Muscle layer of colon (tissue), 2 donors: ENCODE data around the gene SLC46A3.

Source experiments
- H3K27ac ChIP-seq: one replicate; pipeline ENCODE4 v1.7.0; 2013; ENCODE audit warnings: low read depth, mild to moderate bottlenecking, low read length, moderate library complexity
- H3K27me3 ChIP-seq, 2 donors: one replicate each; pipeline ENCODE4 v1.7.0; 2013; ENCODE audit warnings: low read length in 2 of 2, mild to moderate bottlenecking in 2 of 2; ENCODE audit not compliant: insufficient read depth in 2 of 2, control insufficient read depth in 1 of 2
- H3K36me3 ChIP-seq: one replicate; pipeline ENCODE4 v1.7.0; 2013; ENCODE audit warnings: mild to moderate bottlenecking, low read length; ENCODE audit not compliant: insufficient read depth
- H3K4me1 ChIP-seq: one replicate; pipeline ENCODE4 v1.7.0; 2013; ENCODE audit warnings: mild to moderate bottlenecking, low read length; ENCODE audit not compliant: insufficient read depth
- H3K4me3 ChIP-seq, 2 donors: one replicate each; pipeline ENCODE4 v1.7.0; 2013; ENCODE audit warnings: low read length in 2 of 2, low read depth in 1 of 2, mild to moderate bottlenecking in 1 of 2, moderate library complexity in 1 of 2
- H3K9ac ChIP-seq: one replicate; pipeline ENCODE4 v1.7.0; 2013; ENCODE audit warnings: low read length
- H3K9me3 ChIP-seq: one replicate; pipeline ENCODE4 v1.7.0; 2013; ENCODE audit warnings: mild to moderate bottlenecking, low read length
- donor health status: abdominal sarcoma.
- donor health status: Adenocarcinoma of cecum.

Gene SLC46A3

DNA sequence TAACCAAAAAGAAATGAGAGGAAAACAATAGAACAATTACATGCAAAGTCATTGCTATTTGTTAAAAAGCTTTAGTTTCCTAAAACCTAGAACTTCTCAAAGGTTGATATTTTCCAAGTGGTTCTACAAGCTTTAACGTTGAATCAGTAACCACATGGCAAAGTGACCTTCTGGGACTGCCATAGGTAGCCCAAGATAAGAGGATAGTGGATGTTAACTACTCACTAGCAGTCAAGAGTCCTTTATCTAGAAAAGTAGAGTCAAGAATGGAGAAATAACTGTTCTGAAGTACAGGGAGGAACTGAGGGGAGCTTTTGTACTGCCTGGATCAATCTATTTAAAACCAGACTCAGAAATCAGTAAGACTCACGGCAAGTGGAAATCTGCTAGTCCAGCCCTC is 9.9 kb upstream of the SLC46A3 start:
- Histone ChIP-seq H3K9me3 (no peaks in the 10 kb centered on the region), H3K9ac (no peak overlapping the region), H3K27ac (no peak overlapping the region)

DNA sequence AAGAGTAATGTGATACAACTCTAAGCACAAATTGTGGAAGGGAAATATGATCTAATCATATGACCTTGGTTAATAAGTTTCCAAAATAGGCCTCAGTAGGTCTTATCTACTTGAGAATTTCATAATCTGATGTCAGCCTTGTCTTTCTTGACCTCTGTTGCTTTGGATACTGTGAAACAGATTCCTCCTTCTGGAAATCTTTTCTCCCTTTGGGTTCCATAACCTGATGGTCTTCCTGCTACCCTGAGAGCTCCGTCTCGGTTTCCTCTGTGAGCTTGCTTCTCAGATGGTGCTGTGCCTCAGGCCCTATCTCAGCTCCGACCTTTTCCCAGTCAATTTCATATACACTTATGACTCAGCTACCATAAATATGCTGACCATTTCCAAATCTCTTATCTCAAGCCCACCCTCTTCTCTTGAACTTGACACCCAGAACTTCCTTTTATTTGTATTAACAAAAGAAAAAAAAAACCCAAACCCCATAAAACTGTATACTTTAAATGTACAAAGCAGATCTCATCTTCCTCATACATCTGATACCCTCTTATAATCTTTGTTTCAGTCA is 6.4 kb upstream of the SLC46A3 start:
- Histone ChIP-seq H3K9ac (no peak overlapping the region), H3K4me3 (no peak overlapping the region), H3K27me3 (no peaks in the 10 kb centered on the region), H3K4me1 (no peaks in the 10 kb centered on the region), H3K27ac (no peak overlapping the region), H3K36me3 (no peaks in the 10 kb centered on the region), H3K9me3 (no peaks in the 10 kb centered on the region)

More for the DNA sequence above, 9.9 kb upstream of the SLC46A3 start:
- no peaks in the 10 kb centered on the region for H3K36me3 ChIP-seq
- H3K4me1 ChIP-seq = no peaks in the 10 kb centered on the region
- no peak overlapping the region for H3K4me3 ChIP-seq
- no peaks in the 10 kb centered on the region for H3K27me3 ChIP-seq

DNA sequence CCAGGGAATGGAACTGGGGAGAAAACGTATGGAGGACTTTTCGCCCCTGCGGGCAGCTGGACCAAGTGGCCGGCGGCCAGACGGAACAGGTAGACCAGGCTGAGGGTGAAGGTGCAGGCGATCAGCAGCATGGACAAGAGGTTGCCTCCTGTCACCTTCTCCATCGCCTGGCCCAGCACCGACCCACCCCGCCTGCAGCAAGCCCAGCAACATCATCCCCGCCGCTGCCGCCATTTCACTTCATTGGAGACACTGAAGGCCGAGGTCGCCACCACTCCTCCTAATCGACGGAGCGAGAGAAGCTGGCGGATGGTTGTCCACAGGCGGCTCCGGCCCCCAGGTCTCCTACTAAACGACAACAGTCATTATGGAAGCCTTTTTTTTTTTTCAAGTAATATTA is 5.0 kb upstream of the SLC46A3 start:
- Histone ChIP-seq H3K27ac (no peak overlapping the region), H3K4me1 (peaks cover 7% of the 10 kb centered on the region), H3K27me3 (no peaks in the 10 kb centered on the region), H3K4me3 (no peak overlapping the region), H3K36me3 (no peaks in the 10 kb centered on the region), H3K9me3 (no peaks in the 10 kb centered on the region), H3K9ac (no peak overlapping the region)

DNA sequence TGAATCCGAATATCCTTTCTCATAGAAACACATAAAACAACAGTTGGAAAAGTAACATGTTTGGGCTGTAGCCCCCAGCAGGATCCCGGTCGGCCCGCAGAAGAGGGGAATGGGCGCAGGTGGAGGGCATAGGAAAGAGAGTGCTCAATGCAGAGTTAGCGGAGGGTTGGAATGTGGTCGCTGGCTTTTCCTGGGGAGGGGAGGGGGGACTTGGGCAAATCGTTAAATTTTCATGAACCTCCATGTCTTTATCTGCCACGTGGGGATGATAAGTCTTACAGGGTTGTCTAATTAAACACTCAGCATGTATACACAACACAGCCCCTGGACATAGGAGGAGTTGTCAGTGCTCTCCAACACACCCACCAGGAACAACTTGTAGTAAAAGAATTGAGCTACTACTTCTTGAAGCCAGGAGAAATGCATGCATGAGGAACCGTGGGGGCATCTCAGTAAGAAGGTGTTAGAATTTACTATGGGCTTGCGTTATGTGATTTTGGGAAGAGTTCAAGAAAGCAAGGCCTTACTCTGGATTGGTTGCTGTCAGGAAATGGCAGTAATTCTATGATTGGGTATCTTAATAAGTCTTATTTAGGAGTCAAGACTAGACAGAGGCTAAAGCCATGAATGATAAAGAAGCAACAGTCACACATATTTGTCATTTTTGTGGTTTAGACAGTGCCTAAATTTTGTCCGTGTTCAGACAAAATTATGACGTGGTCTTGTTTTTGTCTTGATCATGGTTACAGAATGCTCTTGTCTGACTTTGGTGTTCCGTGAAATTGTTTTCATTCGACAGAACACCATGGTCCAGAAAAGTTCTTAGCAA is 671 bp upstream of the SLC46A3 start:
- peaks cover 24% of the 10 kb centered on the region for H3K4me1 ChIP-seq
- H3K27me3 ChIP-seq = no peaks in the 10 kb centered on the region
- peak overlapping the region; percentile 69 to 86 for H3K4me3 ChIP-seq
- H3K9me3 ChIP-seq = no peaks in the 10 kb centered on the region
- H3K27ac ChIP-seq = peak overlapping the region; percentile 63
- peak overlapping the region; percentile 64 for H3K9ac ChIP-seq
- H3K36me3 ChIP-seq = no peaks in the 10 kb centered on the region

DNA sequence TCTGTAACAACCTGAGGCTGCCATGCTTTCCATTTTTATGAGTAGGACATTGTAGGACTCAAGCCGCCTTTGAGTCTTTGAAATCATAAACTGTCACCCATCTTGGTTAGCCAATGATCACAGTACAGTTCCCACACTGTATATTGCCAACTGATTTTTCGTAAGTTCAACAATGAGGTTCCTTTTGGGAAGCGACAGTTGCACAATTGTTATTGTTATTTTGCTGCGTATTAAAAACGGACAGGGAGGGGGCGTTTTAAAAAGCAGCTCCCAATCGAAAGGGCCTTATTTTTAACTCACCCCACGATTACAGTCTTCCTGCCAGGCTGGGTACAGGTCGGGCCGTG is 601 bp downstream of the SLC46A3 start:
- Histone ChIP-seq H3K9me3 (no peaks in the 10 kb centered on the region), H3K9ac (peak overlapping the region; percentile 95), H3K36me3 (no peaks in the 10 kb centered on the region), H3K4me1 (peaks cover 24% of the 10 kb centered on the region), H3K4me3 (peak overlapping the region; percentile 82 to 86), H3K27ac (peak overlapping the region; percentile 77), H3K27me3 (no peaks in the 10 kb centered on the region)

DNA sequence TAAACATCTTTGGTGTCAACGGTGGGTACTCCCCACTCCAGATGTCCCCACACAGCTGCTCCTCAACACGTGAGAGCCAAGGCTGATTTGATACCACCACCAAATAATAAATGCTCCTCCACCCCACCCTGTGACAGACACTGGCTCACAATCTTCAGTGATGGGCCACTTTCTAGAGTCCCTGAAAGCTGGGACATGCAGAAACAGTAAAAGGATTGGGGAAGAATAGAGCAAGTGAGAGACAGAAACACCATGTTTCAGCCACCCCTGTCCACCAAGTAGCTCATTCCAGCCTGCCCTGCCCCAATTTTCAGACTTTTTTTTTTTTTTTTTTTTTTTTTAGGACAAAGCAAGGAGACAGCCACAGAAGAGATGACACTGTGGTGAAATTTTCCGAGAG is 1.6 kb downstream of the SLC46A3 start:
- no peak overlapping the region for H3K27ac ChIP-seq
- peaks cover 24% of the 10 kb centered on the region for H3K4me1 ChIP-seq
- H3K4me3 ChIP-seq = peak overlapping the region in 1 of 2 donors; percentile 86
- H3K9me3 ChIP-seq = no peaks in the 10 kb centered on the region
- H3K9ac ChIP-seq = no peak overlapping the region
- no peaks in the 10 kb centered on the region for H3K27me3 ChIP-seq
- H3K36me3 ChIP-seq = no peaks in the 10 kb centered on the region

DNA sequence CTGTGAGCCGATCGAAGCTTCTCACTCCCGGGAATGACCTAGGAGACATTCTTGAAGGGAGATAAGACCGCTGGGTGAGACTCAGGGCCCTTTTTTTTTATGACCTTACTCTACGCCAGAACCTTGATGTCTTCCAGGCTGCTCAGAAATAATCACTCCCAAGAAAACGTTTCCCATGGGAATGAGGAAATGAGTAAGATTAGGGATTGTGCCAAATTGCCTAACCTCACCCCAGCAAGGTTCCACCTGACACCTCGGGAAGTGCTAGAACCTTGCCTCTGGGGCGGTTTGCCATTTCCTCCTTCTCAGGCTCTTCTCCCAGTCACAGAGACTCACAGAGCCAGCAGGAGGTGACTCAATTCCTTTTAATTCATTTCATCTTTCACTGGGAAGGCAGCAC is 2.3 kb downstream of the SLC46A3 start:
- Histone ChIP-seq H3K4me3 (no peak overlapping the region), H3K9me3 (no peaks in the 10 kb centered on the region), H3K27ac (no peak overlapping the region), H3K9ac (no peak overlapping the region), H3K27me3 (no peaks in the 10 kb centered on the region), H3K4me1 (peaks cover 24% of the 10 kb centered on the region), H3K36me3 (no peaks in the 10 kb centered on the region)

DNA sequence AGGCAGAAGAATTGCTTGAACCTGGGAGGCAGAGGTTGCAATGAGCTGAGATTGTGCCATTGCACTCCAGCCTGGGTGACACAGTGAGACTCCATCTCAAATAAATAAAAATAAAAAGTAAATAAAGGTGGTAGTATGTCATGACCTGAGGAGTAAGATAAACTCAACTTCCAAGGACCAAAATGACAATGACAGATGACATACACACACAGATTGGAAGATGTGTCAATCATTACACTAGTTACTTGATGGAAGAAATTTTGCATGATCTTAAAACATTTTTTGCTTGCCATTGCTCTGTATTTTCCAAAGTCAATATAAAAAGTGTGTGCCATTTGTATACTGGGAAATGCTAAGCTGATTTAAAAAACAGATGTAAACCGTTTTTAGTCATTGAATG is 4.1 kb downstream of the SLC46A3 start:
- H3K27me3 ChIP-seq = no peaks in the 10 kb centered on the region
- H3K27ac ChIP-seq = no peak overlapping the region
- H3K4me1 ChIP-seq = peaks cover 24% of the 10 kb centered on the region
- H3K9ac ChIP-seq = no peak overlapping the region
- no peaks in the 10 kb centered on the region for H3K36me3 ChIP-seq
- no peaks in the 10 kb centered on the region for H3K9me3 ChIP-seq
- H3K4me3 ChIP-seq = no peak overlapping the region

DNA sequence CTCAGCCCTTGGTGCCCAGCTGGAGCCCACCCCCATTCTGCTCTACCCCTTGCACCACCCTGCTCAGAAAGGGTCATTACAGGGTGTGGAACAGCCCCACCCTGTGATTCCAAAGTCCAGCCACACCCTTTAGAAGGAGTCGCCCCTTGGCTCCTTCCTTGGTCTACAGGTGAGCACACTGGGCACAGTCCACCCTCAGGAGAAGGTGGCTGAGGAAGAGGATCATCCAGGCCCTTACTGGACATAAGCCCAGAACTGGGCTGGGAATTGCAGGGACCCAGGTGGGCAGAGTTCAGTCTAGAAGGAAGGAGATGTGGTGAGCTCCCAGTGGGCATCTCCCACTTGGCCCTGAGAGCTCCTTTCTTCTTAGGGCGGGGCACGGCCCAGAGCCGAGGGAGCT is 8.6 kb downstream of the SLC46A3 start:
- Histone ChIP-seq H3K27me3 (no peaks in the 10 kb centered on the region), H3K36me3 (no peaks in the 10 kb centered on the region), H3K4me1 (no peaks in the 10 kb centered on the region), H3K9ac (no peak overlapping the region), H3K27ac (no peak overlapping the region), H3K9me3 (no peaks in the 10 kb centered on the region), H3K4me3 (no peak overlapping the region)

DNA sequence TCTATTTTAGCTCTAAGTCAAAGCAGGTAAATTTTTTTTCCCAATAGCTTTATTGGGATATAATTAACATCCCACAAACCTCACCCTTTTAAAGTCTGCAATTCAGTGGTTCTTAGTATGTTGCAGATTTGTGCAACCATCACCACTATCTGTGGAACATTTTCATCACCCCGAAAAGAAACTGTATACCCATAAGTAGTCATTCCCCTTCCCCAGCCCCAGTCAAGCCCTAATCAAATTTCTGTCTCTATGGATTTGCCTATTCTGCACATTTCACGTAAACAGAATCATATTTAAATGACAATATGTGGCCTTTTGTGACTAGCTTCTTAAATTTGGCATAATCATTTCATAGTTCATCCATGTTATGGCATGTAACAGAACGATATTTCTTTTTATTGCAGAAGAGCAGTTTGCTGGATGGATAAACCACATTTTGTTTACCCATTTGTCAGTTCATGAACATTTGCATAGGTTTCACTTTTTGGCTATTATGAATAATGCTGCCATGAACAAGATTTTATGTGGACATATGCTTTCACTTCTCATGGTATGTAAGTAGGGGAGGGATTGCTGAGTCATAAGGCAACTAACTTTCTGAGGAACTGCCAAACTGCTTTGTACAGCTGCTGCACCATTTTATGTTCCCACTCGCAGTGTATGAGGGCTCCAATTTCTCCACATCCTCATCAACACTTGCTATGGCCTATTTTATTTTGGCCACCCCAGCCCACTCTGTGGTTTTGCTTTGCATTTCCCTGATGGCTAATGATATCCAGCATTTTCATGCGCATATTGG is 10.9 kb downstream of the SLC46A3 start:
- Histone ChIP-seq H3K4me1 (no peaks in the 10 kb centered on the region), H3K4me3 (no peak overlapping the region), H3K27me3 (no peaks in the 10 kb centered on the region), H3K36me3 (no peaks in the 10 kb centered on the region), H3K27ac (no peak overlapping the region), H3K9me3 (no peaks in the 10 kb centered on the region), H3K9ac (no peak overlapping the region)

DNA sequence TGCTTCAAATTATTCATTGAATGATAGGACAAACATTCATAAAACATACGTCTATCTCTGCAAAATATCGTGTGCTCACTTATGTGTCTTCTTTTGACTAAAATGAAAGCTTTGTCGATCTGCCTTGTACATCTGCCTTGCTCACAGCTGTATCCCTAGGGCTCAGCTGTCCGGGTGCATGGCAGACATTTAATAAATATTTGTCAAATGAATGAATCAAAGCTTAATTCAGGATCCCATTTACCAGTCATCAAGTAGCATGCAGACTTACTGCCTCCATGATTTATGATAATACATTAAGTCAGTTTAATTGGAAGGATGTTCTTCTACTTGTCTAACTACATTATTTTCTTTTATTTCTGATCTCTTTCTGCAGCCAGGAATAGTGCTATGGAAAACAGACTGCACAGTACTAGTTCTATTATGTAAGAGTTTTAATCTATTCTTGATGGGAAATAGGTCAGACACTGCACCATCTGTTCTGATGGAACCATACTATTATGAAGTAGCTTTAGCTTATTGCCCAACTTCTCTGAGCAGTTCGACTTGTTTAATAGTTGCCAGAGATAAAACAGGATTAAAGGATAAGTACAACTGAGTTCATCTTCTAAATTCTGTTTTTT is 13.2 kb downstream of the SLC46A3 start:
- no peak overlapping the region for H3K4me3 ChIP-seq
- no peaks in the 10 kb centered on the region for H3K27me3 ChIP-seq
- H3K36me3 ChIP-seq = peaks cover 11% of the 10 kb centered on the region
- H3K27ac ChIP-seq = no peak overlapping the region
- H3K4me1 ChIP-seq = no peaks in the 10 kb centered on the region
- H3K9ac ChIP-seq = no peak overlapping the region
- H3K9me3 ChIP-seq = no peaks in the 10 kb centered on the region
